Nephron progenitor cell (in vitro differentiated cells): ENCODE data around the gene CLDND2.

Experiments
- DNase-seq: peaks from one replicate; pipeline ENCODE4 v3.0.0; 2021
- H3K27ac Mint-ChIP-seq: 2 replicates; pipeline ENCODE4 v1.8.0; 2021; ENCODE audit warnings: mild to moderate bottlenecking, moderate library complexity, mixed read lengths
- H3K27me3 Mint-ChIP-seq: 2 replicates; pipeline ENCODE4 v1.8.0; 2021; ENCODE audit warnings: mild to moderate bottlenecking, low read depth, mixed read lengths; ENCODE audit not compliant: poor library complexity
- H3K36me3 Mint-ChIP-seq: 2 replicates; pipeline ENCODE4 v1.8.0; 2021; ENCODE audit warnings: low read depth, mixed read lengths
- H3K4me1 Mint-ChIP-seq: 2 replicates; pipeline ENCODE4 v1.8.0; 2021; ENCODE audit warnings: mixed read lengths
- H3K4me3 Mint-ChIP-seq: 2 replicates; pipeline ENCODE4 v1.8.0; 2021; ENCODE audit warnings: mild to moderate bottlenecking, moderate library complexity, mixed read lengths
- H3K9me3 Mint-ChIP-seq: 2 replicates; pipeline ENCODE4 v1.8.0; 2021; ENCODE audit warnings: mild to moderate bottlenecking, moderate library complexity, mixed read lengths
- CTCF ChIP-seq: fragments of 200-600 bp; sonication (generic); IDR thresholded peaks from 2 replicates; pipeline ENCODE4 v1.5.0; 2021; ENCODE audit warnings: antibody characterized with exemption

The CLDND2 gene

GRCh38 chr19:51339687-51340656, 28.8 kb downstream of the CLDND2 start:
- TF ChIP-seq CTCF: no peak

GRCh38 chr19:51339313-51339686, 29.5 kb downstream of the CLDND2 start:
- no peaks in the 10 kb centered on the region for H3K9me3 Mint-ChIP-seq
- H3K36me3 Mint-ChIP-seq: no peaks in the 10 kb centered on the region
- DNase-seq: no peak
- H3K27me3 Mint-ChIP-seq: peaks cover 28% of the 10 kb centered on the region
- no peak for TF ChIP-seq CTCF
- H3K27ac Mint-ChIP-seq: peak overlapping the region; percentile 96
- peaks cover 37% of the 10 kb centered on the region for H3K4me1 Mint-ChIP-seq
- H3K4me3 Mint-ChIP-seq: peak overlapping the region; percentile 92

More at GRCh38 chr19:51339687-51340656, 28.8 kb downstream of the CLDND2 start:
- H3K9me3 Mint-ChIP-seq: no peaks in the 10 kb centered on the region
- peak overlapping the region; percentile 92 for H3K4me3 Mint-ChIP-seq
- peaks cover 28% of the 10 kb centered on the region for H3K27me3 Mint-ChIP-seq
- H3K27ac Mint-ChIP-seq: peak overlapping the region; percentile 96
- DNase-seq: peak; percentile 99
- H3K36me3 Mint-ChIP-seq: peaks cover 4% of the 10 kb centered on the region
- peaks cover 41% of the 10 kb centered on the region for H3K4me1 Mint-ChIP-seq

GRCh38 chr19:51338563-51339312, 30.1 kb downstream of the CLDND2 start:
- peak overlapping the region; percentile 92 for H3K4me3 Mint-ChIP-seq
- H3K27ac Mint-ChIP-seq: peak overlapping the region; percentile 96
- H3K9me3 Mint-ChIP-seq: peaks cover 3% of the 10 kb centered on the region
- peaks cover 37% of the 10 kb centered on the region for H3K4me1 Mint-ChIP-seq
- peak; percentile 86 for TF ChIP-seq CTCF
- H3K36me3 Mint-ChIP-seq: peaks cover 2% of the 10 kb centered on the region
- H3K27me3 Mint-ChIP-seq: peaks cover 28% of the 10 kb centered on the region
- peak; percentile 92 for DNase-seq

- peaks cover 4% of the 10 kb centered on the region for H3K36me3 Mint-ChIP-seq
- TF ChIP-seq CTCF: no peak
- peaks cover 35% of the 10 kb centered on the region for H3K4me1 Mint-ChIP-seq
- H3K9me3 Mint-ChIP-seq: peaks cover 5% of the 10 kb centered on the region
- DNase-seq: no peak
- peaks cover 24% of the 10 kb centered on the region for H3K27me3 Mint-ChIP-seq
- H3K27ac Mint-ChIP-seq: peak overlapping the region; percentile 61
- peak overlapping the region; percentile 92 for H3K4me3 Mint-ChIP-seq
These were observed 30.8 kb downstream of the CLDND2 start for GRCh38 chr19:51337861-51338562.

GRCh38 chr19:51337141-51337860, 31.5 kb downstream of the CLDND2 start:
- no peak for TF ChIP-seq CTCF
- Mint-ChIP-seq H3K36me3 (peaks cover 4% of the 10 kb centered on the region), H3K4me3 (no peak overlapping the region), H3K27ac (no peak overlapping the region), H3K9me3 (peaks cover 5% of the 10 kb centered on the region), H3K4me1 (peaks cover 28% of the 10 kb centered on the region), H3K27me3 (peaks cover 20% of the 10 kb centered on the region)
- no peak for DNase-seq
